Stimulated activated CD8-positive, alpha-beta memory T cell treated with anti-CD3 and anti-CD28 coated beads, Interleukin-12 subunit alpha, Interleukin-12 subunit beta, amount 100 ng/mL, for 24 hours (primary cell): ENCODE results near the gene BCAP29.

Source experiments
- DNase-seq: peaks from one replicate; pipeline ENCODE4 v3.0.0-alpha.2; 2020; ENCODE audit errors: extremely low read depth

The BCAP29 gene

GRCh38 chr7:107666790-107667189, 86.7 kb downstream of the BCAP29 start:
- no peak for DNase-seq

GRCh38 chr7:107667341-107667740, 87.3 kb downstream of the BCAP29 start:
- DNase-seq, result no peak

- DNase-seq, result no peak
Observed at GRCh38 chr7:107668296-107668695, 88.2 kb downstream of the BCAP29 start.
